ENCODE results near the gene FKBP11. TPM values are rescaled to one million over a fixed set of nuclear protein-coding genes. Genes with fewer than 3 reads are reported as not detected.
A peak's percentile ranks its signal among the peaks of the same experiment; 100 is the strongest.

The FKBP11 gene
- total RNA-seq, 1 donor from 2014 or later: 18.2 TPM

DNA sequence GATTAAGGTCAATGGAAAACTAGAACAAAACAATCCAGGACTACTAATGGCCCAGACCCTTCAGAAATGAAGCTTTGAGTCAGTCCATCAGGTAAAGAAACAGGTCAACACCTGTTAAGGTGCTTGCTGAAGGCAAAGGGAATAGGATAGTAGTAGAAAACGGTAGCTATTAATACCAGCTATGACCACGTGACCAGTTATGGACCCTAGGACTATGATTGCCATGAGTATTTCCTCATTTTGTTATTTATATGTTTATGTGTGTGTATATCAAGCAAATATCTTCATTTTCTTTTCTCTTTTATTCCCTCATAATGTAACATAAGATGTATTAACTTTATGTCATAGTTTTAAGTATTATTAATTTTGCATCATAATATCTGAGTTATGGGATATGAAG, 25.6 kb downstream of the FKBP11 start:
- Histone ChIP-seq H3F3A (ENCODE audit: low read depth) (no peaks in the 10 kb centered on the region), H3K27ac (no peak overlapping the region), H3K9me3 (ENCODE audit: low read depth) (no peaks in the 10 kb centered on the region), H3K27me3 (peaks cover 19% of the 10 kb centered on the region), H3K4me1 (no peaks in the 10 kb centered on the region), H2AFZ (replicated peaks) (no peak overlapping the region), H4K20me1 (ENCODE audit: low read depth) (no peaks in the 10 kb centered on the region), H3K79me2 (ENCODE audit: low read depth) (no peaks in the 10 kb centered on the region), H3K36me3 (no peaks in the 10 kb centered on the region), H3K4me3 (no peak overlapping the region), H3K4me2 (no peak overlapping the region), H3K9ac (no peak overlapping the region)
- TF ChIP-seq CTCF (IDR thresholded peaks at IDR 0.05) (no peak), EZH2phosphoT487 (IDR thresholded peaks at IDR 0.05) (no peak), EZH2 (IDR thresholded peaks at IDR 0.05) (no peak)
- H3K4me3 Mint-ChIP-seq: no peak overlapping the region
- H3K4me1 Mint-ChIP-seq: peaks cover 5% of the 10 kb centered on the region
- peaks cover 2% of the 10 kb centered on the region for H3K9me3 Mint-ChIP-seq
- H3K27ac Mint-ChIP-seq: no peak overlapping the region
- H3K36me3 Mint-ChIP-seq: no peaks in the 10 kb centered on the region
- H3K27me3 Mint-ChIP-seq (ENCODE audit: insufficient read depth, low read depth): peaks cover 11% of the 10 kb centered on the region
- DNase-seq (ENCODE audit: low spot score): no peak

GRCh38 chr12:48894271-48894670, 31.0 kb downstream of the FKBP11 start:
- Mint-ChIP-seq H3K4me3 (no peak overlapping the region), H3K4me1 (peaks cover 20% of the 10 kb centered on the region), H3K27me3 (ENCODE audit: insufficient read depth, low read depth) (peaks cover 9% of the 10 kb centered on the region), H3K36me3 (no peaks in the 10 kb centered on the region), H3K27ac (no peak overlapping the region), H3K9me3 (no peaks in the 10 kb centered on the region)
- Histone ChIP-seq H3K9ac (no peak overlapping the region), H3K36me3 (no peaks in the 10 kb centered on the region), H3K27ac (no peak overlapping the region), H3K9me3 (ENCODE audit: low read depth) (no peaks in the 10 kb centered on the region), H3K4me1 (peaks cover 5% of the 10 kb centered on the region), H2AFZ (replicated peaks) (no peak overlapping the region), H3K27me3 (peaks cover 27% of the 10 kb centered on the region), H3K79me2 (ENCODE audit: low read depth) (no peaks in the 10 kb centered on the region), H4K20me1 (ENCODE audit: low read depth) (no peaks in the 10 kb centered on the region), H3K4me2 (no peak overlapping the region), H3F3A (ENCODE audit: low read depth) (peaks cover 16% of the 10 kb centered on the region), H3K4me3 (no peak overlapping the region)
- DNase-seq (ENCODE audit: low spot score): no peak
- no peak for TF ChIP-seq CTCF (IDR thresholded peaks at IDR 0.05)
- TF ChIP-seq EZH2phosphoT487 (IDR thresholded peaks at IDR 0.05): no peak
- no peak for TF ChIP-seq EZH2 (IDR thresholded peaks at IDR 0.05)

GRCh38 chr12:48890657-48891418, 34.5 kb downstream of the FKBP11 start:
- peak; percentile 94 for DNase-seq (ENCODE audit: low spot score)
- peaks cover 28% of the 10 kb centered on the region for H3K4me1 Mint-ChIP-seq

More at GRCh38 chr12:48890657-48891418, 34.5 kb downstream of the FKBP11 start:
- peak; percentile 99 for TF ChIP-seq CTCF (IDR thresholded peaks at IDR 0.05)
- peak; percentile 37 for TF ChIP-seq EZH2 (IDR thresholded peaks at IDR 0.05)
- TF ChIP-seq EZH2phosphoT487 (IDR thresholded peaks at IDR 0.05): no peak
- H3K4me3 Mint-ChIP-seq: peak overlapping the region; percentile 76
- Histone ChIP-seq H3K36me3 (no peaks in the 10 kb centered on the region), H3K4me1 (peaks cover 5% of the 10 kb centered on the region), H3K4me2 (peak overlapping the region; percentile 83), H2AFZ (replicated peaks) (peak overlapping the region; percentile 86), H3F3A (ENCODE audit: low read depth) (peaks cover 16% of the 10 kb centered on the region), H3K79me2 (ENCODE audit: low read depth) (no peaks in the 10 kb centered on the region), H3K27ac (no peak overlapping the region), H3K9ac (no peak overlapping the region), H4K20me1 (ENCODE audit: low read depth) (no peaks in the 10 kb centered on the region), H3K27me3 (peaks cover 12% of the 10 kb centered on the region), H3K9me3 (ENCODE audit: low read depth) (no peaks in the 10 kb centered on the region), H3K4me3 (peak overlapping the region; percentile 54)
- peaks cover 5% of the 10 kb centered on the region for H3K27me3 Mint-ChIP-seq (ENCODE audit: insufficient read depth, low read depth)
- no peaks in the 10 kb centered on the region for H3K9me3 Mint-ChIP-seq
- H3K36me3 Mint-ChIP-seq: no peaks in the 10 kb centered on the region
- H3K27ac Mint-ChIP-seq: no peak overlapping the region
